Neural crest cell (in vitro differentiated cells): ENCODE measurements around the gene STH. TPM values are rescaled to one million over a fixed set of nuclear protein-coding genes. Genes with fewer than 3 reads are reported as not detected.

Experiments
- DNase-seq: peaks from one replicate; pipeline ENCODE4 v3.0.0; 2021; ENCODE audit warnings: low read depth, mixed read lengths, low spot score
- H3K27ac Mint-ChIP-seq: one replicate; pipeline ENCODE4 v1.8.0; 2021; ENCODE audit warnings: mild to moderate bottlenecking, mixed read lengths; ENCODE audit not compliant: unreplicated experiment
- H3K27me3 Mint-ChIP-seq: 2 replicates; pipeline ENCODE4 v1.8.0; 2021; ENCODE audit warnings: low read depth, mild to moderate bottlenecking, mixed read lengths
- H3K36me3 Mint-ChIP-seq: 2 replicates; pipeline ENCODE4 v1.8.0; 2021; ENCODE audit warnings: low read depth, mild to moderate bottlenecking, mixed read lengths
- H3K4me1 Mint-ChIP-seq: 2 replicates; pipeline ENCODE4 v1.8.0; 2021; ENCODE audit warnings: mixed read lengths
- H3K4me3 Mint-ChIP-seq: one replicate; pipeline ENCODE4 v1.8.0; 2021; ENCODE audit warnings: mild to moderate bottlenecking, mixed read lengths
- H3K9me3 Mint-ChIP-seq: 2 replicates; pipeline ENCODE4 v1.8.0; 2021; ENCODE audit warnings: mixed read lengths
- total RNA-seq: library from RNA; stranded (reverse); gene quantifications from 2 replicates; pipeline ENCODE4 v1.2.1, GENCODE V29; 2021
- TF ChIP-seq, protein P1 (sequence below): fragments of 200-600 bp; sonication (generic); conservative IDR thresholded peaks from 2 replicates; pipeline ENCODE4 v1.5.0; 2021; ENCODE audit warnings: antibody characterized with exemption, mild to moderate bottlenecking

STH gene
- total RNA-seq, 1 donor from 2014 or later: not detected

DNA sequence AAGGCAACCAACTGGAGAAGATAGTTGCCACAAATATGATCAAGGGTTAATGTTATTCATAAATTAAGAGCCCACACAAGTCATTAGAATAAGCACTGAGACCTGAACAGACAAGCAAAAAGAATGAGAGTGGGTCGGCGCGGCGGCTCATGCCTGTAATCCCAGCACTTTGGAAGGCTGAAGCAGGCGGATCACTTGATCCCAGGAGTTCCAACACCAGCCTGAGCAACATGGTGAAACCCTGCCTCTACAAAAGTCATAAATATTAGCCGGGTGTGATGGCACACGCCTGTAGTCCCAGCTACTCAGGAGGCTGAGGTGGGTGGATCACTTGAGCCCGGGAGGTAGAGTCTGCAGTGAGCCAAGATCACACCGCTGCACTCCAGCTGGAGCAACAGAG is 40.7 kb upstream of the STH start:
- Mint-ChIP-seq H3K4me1 (peaks cover 3% of the 10 kb centered on the region), H3K36me3 (no peaks in the 10 kb centered on the region), H3K9me3 (no peaks in the 10 kb centered on the region), H3K27me3 (no peaks in the 10 kb centered on the region), H3K4me3 (no peak overlapping the region), H3K27ac (no peak overlapping the region)
- TF ChIP-seq, protein P1, sequence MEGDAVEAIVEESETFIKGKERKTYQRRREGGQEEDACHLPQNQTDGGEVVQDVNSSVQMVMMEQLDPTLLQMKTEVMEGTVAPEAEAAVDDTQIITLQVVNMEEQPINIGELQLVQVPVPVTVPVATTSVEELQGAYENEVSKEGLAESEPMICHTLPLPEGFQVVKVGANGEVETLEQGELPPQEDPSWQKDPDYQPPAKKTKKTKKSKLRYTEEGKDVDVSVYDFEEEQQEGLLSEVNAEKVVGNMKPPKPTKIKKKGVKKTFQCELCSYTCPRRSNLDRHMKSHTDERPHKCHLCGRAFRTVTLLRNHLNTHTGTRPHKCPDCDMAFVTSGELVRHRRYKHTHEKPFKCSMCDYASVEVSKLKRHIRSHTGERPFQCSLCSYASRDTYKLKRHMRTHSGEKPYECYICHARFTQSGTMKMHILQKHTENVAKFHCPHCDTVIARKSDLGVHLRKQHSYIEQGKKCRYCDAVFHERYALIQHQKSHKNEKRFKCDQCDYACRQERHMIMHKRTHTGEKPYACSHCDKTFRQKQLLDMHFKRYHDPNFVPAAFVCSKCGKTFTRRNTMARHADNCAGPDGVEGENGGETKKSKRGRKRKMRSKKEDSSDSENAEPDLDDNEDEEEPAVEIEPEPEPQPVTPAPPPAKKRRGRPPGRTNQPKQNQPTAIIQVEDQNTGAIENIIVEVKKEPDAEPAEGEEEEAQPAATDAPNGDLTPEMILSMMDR: no peak
- no peak for DNase-seq

- TF ChIP-seq, protein P1: no peak
- no peaks in the 10 kb centered on the region for H3K36me3 Mint-ChIP-seq
- H3K4me1 Mint-ChIP-seq: peaks cover 3% of the 10 kb centered on the region
- H3K27ac Mint-ChIP-seq: no peak overlapping the region
- no peaks in the 10 kb centered on the region for H3K27me3 Mint-ChIP-seq
- no peaks in the 10 kb centered on the region for H3K9me3 Mint-ChIP-seq
- H3K4me3 Mint-ChIP-seq: no peak overlapping the region
- no peak for DNase-seq
These were observed 39.9 kb upstream of the STH start for GRCh38 chr17:45958994-45959665.

DNA sequence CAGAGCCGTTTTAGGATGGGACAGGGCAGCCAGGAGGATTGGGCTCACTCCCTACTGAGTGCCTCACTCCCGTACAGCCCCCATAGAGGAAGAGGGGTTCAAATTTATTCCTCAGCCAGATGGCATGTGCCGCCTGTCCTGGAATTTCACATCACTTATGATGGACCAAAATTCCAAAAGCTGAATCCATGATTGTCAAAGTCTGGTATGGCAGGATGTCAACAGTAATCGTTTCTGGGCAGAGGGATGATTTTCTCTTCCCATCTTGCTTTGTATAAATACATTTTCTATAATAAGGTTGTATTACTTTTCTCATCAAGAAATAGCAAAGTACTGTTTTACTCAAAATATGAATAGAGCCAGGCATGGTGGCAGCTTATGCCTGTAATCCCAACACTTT is 38.7 kb upstream of the STH start:
- Mint-ChIP-seq H3K9me3 (no peaks in the 10 kb centered on the region), H3K27me3 (no peaks in the 10 kb centered on the region), H3K4me1 (peaks cover under 1% of the 10 kb centered on the region), H3K27ac (no peak overlapping the region), H3K36me3 (no peaks in the 10 kb centered on the region), H3K4me3 (no peak overlapping the region)
- TF ChIP-seq, protein P1: no peak
- DNase-seq: no peak

GRCh38 chr17:45961206-45961605 is 37.8 kb upstream of the STH start:
- no peak for DNase-seq
- H3K4me1 Mint-ChIP-seq: no peaks in the 10 kb centered on the region
- H3K27ac Mint-ChIP-seq: no peak overlapping the region

DNA sequence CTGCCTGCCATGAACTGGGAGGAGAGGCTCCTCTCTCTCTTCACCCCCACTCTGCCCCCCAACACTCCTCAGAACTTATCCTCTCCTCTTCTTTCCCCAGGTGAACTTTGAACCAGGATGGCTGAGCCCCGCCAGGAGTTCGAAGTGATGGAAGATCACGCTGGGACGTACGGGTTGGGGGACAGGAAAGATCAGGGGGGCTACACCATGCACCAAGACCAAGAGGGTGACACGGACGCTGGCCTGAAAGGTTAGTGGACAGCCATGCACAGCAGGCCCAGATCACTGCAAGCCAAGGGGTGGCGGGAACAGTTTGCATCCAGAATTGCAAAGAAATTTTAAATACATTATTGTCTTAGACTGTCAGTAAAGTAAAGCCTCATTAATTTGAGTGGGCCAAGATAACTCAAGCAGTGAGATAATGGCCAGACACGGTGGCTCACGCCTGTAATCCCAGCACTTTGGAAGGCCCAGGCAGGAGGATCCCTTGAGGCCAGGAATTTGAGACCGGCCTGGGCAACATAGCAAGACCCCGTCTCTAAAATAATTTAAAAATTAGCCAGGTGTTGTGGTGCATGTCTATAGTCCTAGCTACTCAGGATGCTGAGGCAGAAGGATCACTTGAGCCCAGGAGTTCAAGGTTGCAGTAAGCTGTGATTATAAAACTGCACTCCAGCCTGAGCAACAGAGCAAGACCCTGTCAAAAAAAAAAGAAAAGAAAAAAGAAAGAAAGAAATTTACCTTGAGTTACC is 36.7 kb upstream of the STH start:
- Mint-ChIP-seq H3K4me1 (no peaks in the 10 kb centered on the region), H3K4me3 (no peak overlapping the region), H3K9me3 (no peaks in the 10 kb centered on the region), H3K27ac (no peak overlapping the region), H3K27me3 (peaks cover 17% of the 10 kb centered on the region), H3K36me3 (no peaks in the 10 kb centered on the region)
- TF ChIP-seq, protein P1: no peak
- no peak for DNase-seq

More at GRCh38 chr17:45961206-45961605, 37.8 kb upstream of the STH start:
- Mint-ChIP-seq H3K36me3 (no peaks in the 10 kb centered on the region), H3K4me3 (no peak overlapping the region), H3K27me3 (peaks cover 7% of the 10 kb centered on the region), H3K9me3 (no peaks in the 10 kb centered on the region)
- TF ChIP-seq, protein P1: no peak
